Transverse colon (tissue), 4 donors: ENCODE data around the gene SERPIND1.

ENCODE experiments used
- CTCF ChIP-seq, 5 experiments: fragments of 200-600 bp in 3 of 5; fragments of 450-650 bp in 2 of 5; sonication (generic) in 3 of 5; IDR thresholded peaks; 1 replicate in 2 of 5; 2 replicates in 3 of 5; pipeline ENCODE4 v1.5.1; 2016 to 2017; ENCODE audit warnings: antibody characterized with exemption in 5 of 5, inconsistent platforms in 3 of 5, mild to moderate bottlenecking in 2 of 5, moderate library complexity in 1 of 5
- EP300 ChIP-seq: sonication (generic); formaldehyde crosslinking; IDR thresholded peaks from one replicate; pipeline ENCODE4 v1.6.1; 2017; ENCODE audit warnings: antibody characterized with exemption, low read depth
- POLR2AphosphoS5 ChIP-seq, 3 donors: sonication (generic); formaldehyde crosslinking; IDR thresholded peaks; one replicate each; pipeline ENCODE4 v1.6.1; 2016; ENCODE audit warnings: antibody characterized with exemption in 3 of 3

- TF ChIP-seq CTCF (IDR thresholded peaks at IDR 0.05) (no peak), POLR2AphosphoS5 (IDR thresholded peaks at IDR 0.05) (no peak), EP300 (no peak)
Observed at GRCh38 chr22:20727118-20728015, 46.5 kb upstream of the SERPIND1 start.
